B cell (primary cell): Measurements from ENCODE around the gene C1orf56. TPM values are rescaled to one million over a fixed set of nuclear protein-coding genes. Genes with fewer than 3 reads are reported as not detected.

Source experiments
- ATAC-seq: fragments of 200-7000 bp; cut with Tn5 transposase; one replicate; pipeline ENCODE4 v1.10.0; 2021; ENCODE audit warnings: low read depth, mild to moderate bottlenecking, moderate number of reproducible peaks, moderate library complexity
- CTCF ChIA-PET: fragments of 350-600 bp; sonication (Branson Sonifier 250); formaldehyde crosslinking; loops from one replicate; lab custom pipeline; 2021; ENCODE audit warnings: antibody characterized with exemption, inconsistent platforms; lab: Charles Lee
- POLR2A ChIA-PET: fragments of 350-600 bp; sonication (Branson Sonifier 250); formaldehyde crosslinking; loops from one replicate; lab custom pipeline; 2021; ENCODE audit warnings: antibody characterized with exemption; lab: Charles Lee
- DNase-seq: peaks from one replicate; pipeline ENCODE4 v3.0.0; 2013
- H2AFZ ChIP-seq: 2 replicates; pipeline ENCODE4 v1.6.1; 2012; ENCODE audit warnings: mild to moderate bottlenecking, low read depth, low read length; ENCODE audit not compliant: insufficient read depth, poor library complexity, severe bottlenecking
- H3K27ac ChIP-seq, 2 donors: 1 replicate in 1 of 2; 2 replicates in 1 of 2; pipeline ENCODE4 v1.5.1; 2012 to 2013; ENCODE audit warnings: low read length in 2 of 2, mild to moderate bottlenecking in 2 of 2, moderate library complexity in 1 of 2
- H3K27me3 ChIP-seq, 4 experiments: fragments of 200-600 bp in 1 of 4; sonication (generic) in 1 of 4; replicated peaks in 1 of 4; 1 replicate in 2 of 4; 2 replicates in 2 of 4; pipeline versions ENCODE4 v1.6.1 to v1.7.0; 2013 to 2016; ENCODE audit warnings: low read length in 3 of 4, mild to moderate bottlenecking in 2 of 4, mixed read lengths in 1 of 4, moderate library complexity in 1 of 4; ENCODE audit not compliant: insufficient read depth in 4 of 4, control insufficient read depth in 3 of 4; ENCODE audit errors: control extremely low read depth in 1 of 4
- H3K36me3 ChIP-seq, 2 experiments: replicated peaks in 1 of 2; 1 replicate in 1 of 2; 2 replicates in 1 of 2; pipeline versions ENCODE4 v1.6.1 to v1.7.1; 2013; ENCODE audit warnings: low read length in 1 of 2; ENCODE audit not compliant: insufficient read depth in 2 of 2, control insufficient read depth in 1 of 2; ENCODE audit errors: control extremely low read depth in 1 of 2, extremely low read depth in 1 of 2
- H3K4me1 ChIP-seq, 2 donors: fragments of 200-600 bp in 1 of 2; sonication (generic) in 1 of 2; 1 replicate in 1 of 2; 2 replicates in 1 of 2; pipeline versions ENCODE4 v1.5.1 to v1.6.1; 2013 to 2017; ENCODE audit warnings: low read length in 2 of 2; ENCODE audit not compliant: control insufficient read depth in 2 of 2, insufficient read depth in 2 of 2
- H3K4me2 ChIP-seq: replicated peaks from 2 replicates; pipeline ENCODE3; 2012; ENCODE audit warnings: mild to moderate bottlenecking, low read depth, low read length; ENCODE audit not compliant: poor library complexity, severe bottlenecking
- H3K4me3 ChIP-seq, 5 experiments: fragments of 200-600 bp in 1 of 5; sonication (generic) in 1 of 5; 1 replicate in 3 of 5; 2 replicates in 2 of 5; pipeline versions ENCODE4 v1.5.1 to v1.7.0; 2011 to 2016; ENCODE audit warnings: low read length in 4 of 5, mild to moderate bottlenecking in 4 of 5, low read depth in 2 of 5, control low read depth in 1 of 5, moderate library complexity in 1 of 5; ENCODE audit not compliant: insufficient read depth in 1 of 5; ENCODE audit errors: control extremely low read depth in 1 of 5, extremely low read depth in 1 of 5
- H3K79me2 ChIP-seq: fragments of 200-600 bp; sonication (generic); one replicate; pipeline ENCODE4 v1.6.0; 2016; ENCODE audit warnings: low read length; ENCODE audit not compliant: control insufficient read depth, insufficient read depth
- H3K9ac ChIP-seq: fragments of 200-600 bp; sonication (generic); 2 replicates; pipeline ENCODE4 v1.6.1; 2017; ENCODE audit warnings: mild to moderate bottlenecking, low read length, moderate library complexity
- H3K9me3 ChIP-seq, 3 donors: one replicate each; pipeline versions ENCODE4 v1.6.1 to v1.7.1; 2013; ENCODE audit warnings: low read length in 2 of 3; ENCODE audit not compliant: control insufficient read depth in 2 of 3, insufficient read depth in 1 of 3; ENCODE audit errors: control extremely low read depth in 1 of 3
- H4K20me1 ChIP-seq: 2 replicates; pipeline ENCODE4 v1.6.0; 2012; ENCODE audit warnings: mild to moderate bottlenecking, low read length; ENCODE audit not compliant: insufficient read depth, control insufficient read depth, poor library complexity, severe bottlenecking
- H3K27ac Mint-ChIP-seq: one replicate; pipeline ENCODE4 v1.8.0; 2021; ENCODE audit warnings: mixed read lengths
- H3K27me3 Mint-ChIP-seq: one replicate; pipeline ENCODE4 v1.8.0; 2021; ENCODE audit warnings: mixed read lengths
- H3K4me1 Mint-ChIP-seq: one replicate; pipeline ENCODE4 v1.8.0; 2021; ENCODE audit warnings: mixed read lengths
- H3K4me3 Mint-ChIP-seq: one replicate; pipeline ENCODE4 v1.8.0; 2021; ENCODE audit warnings: mixed read lengths
- H3K9me3 Mint-ChIP-seq: one replicate; pipeline ENCODE4 v1.8.0; 2022; ENCODE audit warnings: mixed read lengths; ENCODE audit not compliant: insufficient read depth
- EZH2 ChIP-seq: IDR thresholded peaks from 2 replicates; pipeline ENCODE4 v1.6.1; 2012; ENCODE audit warnings: borderline replicate concordance, low read depth, mild to moderate bottlenecking, moderate library complexity, low read length; ENCODE audit not compliant: insufficient read depth, poor library complexity, severe bottlenecking
- WGBS: methylation state at CpG from one replicate; pipeline ENCODE4 v1.1.5; 2013; ENCODE audit warnings: missing lambda C conversion rate; ENCODE audit not compliant: insufficient coverage; 5-methylcytosine and 5-hydroxymethylcytosine counted together
- intact Hi-C: fragments of 100-400 bp; cut with micrococcal nuclease; formaldehyde crosslinking; loops from one replicate; pipeline ENCODE4 v1.10.0; 2022
- polyA plus RNA-seq: library from polyadenylated mRNA; depleted of rRNA; stranded (reverse); fragments of >200 nt; gene quantifications from 2 replicates; pipeline ENCODE4 v1.2.3, GENCODE V29; 2012
- total RNA-seq, 2 donors: library from RNA; stranded (reverse); fragments of 120-200 nt in 1 of 2; gene quantifications; 1 replicate in 1 of 2; 2 replicates in 1 of 2; pipeline versions ENCODE4 v1.2.3 to v1.2.4, GENCODE V29; 2013 to 2022
- TF ChIP-seq, protein P1 (sequence below): fragments of 200-600 bp; IDR thresholded peaks from one replicate; pipeline ENCODE4 v1.8.0; 2022; ENCODE audit warnings: antibody characterized with exemption, mild to moderate bottlenecking

C1orf56 gene
- total and polyA plus RNA-seq, 2 donors (not counting 1 experiment from before 2014, with no cell fraction given) = 2.4 to 4.5 TPM

DNA sequence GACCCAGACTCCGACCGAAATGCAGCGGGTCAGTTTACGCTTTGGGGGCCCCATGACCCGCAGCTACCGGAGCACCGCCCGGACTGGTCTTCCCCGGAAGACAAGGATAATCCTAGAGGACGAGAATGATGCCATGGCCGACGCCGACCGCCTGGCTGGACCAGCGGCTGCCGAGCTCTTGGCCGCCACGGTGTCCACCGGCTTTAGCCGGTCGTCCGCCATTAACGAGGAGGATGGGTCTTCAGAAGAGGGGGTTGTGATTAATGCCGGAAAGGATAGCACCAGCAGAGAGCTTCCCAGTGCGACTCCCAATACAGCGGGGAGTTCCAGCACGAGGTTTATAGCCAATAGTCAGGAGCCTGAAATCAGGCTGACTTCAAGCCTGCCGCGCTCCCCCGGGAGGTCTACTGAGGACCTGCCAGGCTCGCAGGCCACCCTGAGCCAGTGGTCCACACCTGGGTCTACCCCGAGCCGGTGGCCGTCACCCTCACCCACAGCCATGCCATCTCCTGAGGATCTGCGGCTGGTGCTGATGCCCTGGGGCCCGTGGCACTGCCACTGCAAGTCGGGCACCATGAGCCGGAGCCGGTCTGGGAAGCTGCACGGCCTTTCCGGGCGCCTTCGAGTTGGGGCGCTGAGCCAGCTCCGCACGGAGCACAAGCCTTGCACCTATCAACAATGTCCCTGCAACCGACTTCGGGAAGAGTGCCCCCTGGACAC is 534 bp downstream of the C1orf56 start:
- H3K27me3 ChIP-seq = no peaks in the 10 kb centered on the region
- H3K9me3 ChIP-seq = no peaks in the 10 kb centered on the region
- DNase-seq (peak; percentile 79), ATAC-seq (peak; percentile 69)
- H2AFZ ChIP-seq = peak overlapping the region; percentile 84
- peak overlapping the region; percentile 71 to 75 for H3K27ac ChIP-seq
- ChIA-PET POLR2A (interaction anchor here (0.6 to 3.9 kb wide), 6 partner anchors 10 to 106 kb away, joined by 3 to 29 read pairs (median 6); partner anchors contain the start of genes CDC42SE1 and GABPB2), CTCF (interaction anchor here (0.5 to 5.7 kb wide), 12 partner anchors 11 to 519 kb away, joined by 3 to 63 read pairs (median 5); partner anchors contain the start of genes CDC42SE1, GABPB2, MLLT11 and TNFAIP8L2)
- Mint-ChIP-seq H3K9me3 (no peaks in the 10 kb centered on the region), H3K27me3 (no peaks in the 10 kb centered on the region), H3K27ac (peak overlapping the region; percentile 94), H3K4me1 (peaks cover 42% of the 10 kb centered on the region), H3K4me3 (peak overlapping the region; percentile 96)
- no peak for TF ChIP-seq EZH2
- TF ChIP-seq, protein P1, sequence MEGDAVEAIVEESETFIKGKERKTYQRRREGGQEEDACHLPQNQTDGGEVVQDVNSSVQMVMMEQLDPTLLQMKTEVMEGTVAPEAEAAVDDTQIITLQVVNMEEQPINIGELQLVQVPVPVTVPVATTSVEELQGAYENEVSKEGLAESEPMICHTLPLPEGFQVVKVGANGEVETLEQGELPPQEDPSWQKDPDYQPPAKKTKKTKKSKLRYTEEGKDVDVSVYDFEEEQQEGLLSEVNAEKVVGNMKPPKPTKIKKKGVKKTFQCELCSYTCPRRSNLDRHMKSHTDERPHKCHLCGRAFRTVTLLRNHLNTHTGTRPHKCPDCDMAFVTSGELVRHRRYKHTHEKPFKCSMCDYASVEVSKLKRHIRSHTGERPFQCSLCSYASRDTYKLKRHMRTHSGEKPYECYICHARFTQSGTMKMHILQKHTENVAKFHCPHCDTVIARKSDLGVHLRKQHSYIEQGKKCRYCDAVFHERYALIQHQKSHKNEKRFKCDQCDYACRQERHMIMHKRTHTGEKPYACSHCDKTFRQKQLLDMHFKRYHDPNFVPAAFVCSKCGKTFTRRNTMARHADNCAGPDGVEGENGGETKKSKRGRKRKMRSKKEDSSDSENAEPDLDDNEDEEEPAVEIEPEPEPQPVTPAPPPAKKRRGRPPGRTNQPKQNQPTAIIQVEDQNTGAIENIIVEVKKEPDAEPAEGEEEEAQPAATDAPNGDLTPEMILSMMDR = peak; percentile 70
- H3K79me2 ChIP-seq = peaks cover 13% of the 10 kb centered on the region
- peaks cover 20 to 30% of the 10 kb centered on the region in 2 donors for H3K4me1 ChIP-seq
- H3K9ac ChIP-seq = peak overlapping the region; percentile 85
- H3K4me3 ChIP-seq = peak overlapping the region; percentile 70 to 97 (median 93)
- peaks cover 6% of the 10 kb centered on the region for H4K20me1 ChIP-seq
- H3K36me3 ChIP-seq = peaks cover 0 to 26% of the 10 kb centered on the region in 2 experiments
- intact Hi-C loops = loop anchor here (1.0 to 2.0 kb wide), 4 partner anchors 8 to 109 kb away; partner anchors contain the start of gene TNFAIP8L2
- under 1% methylated on average over 48 of the region's 48 CpGs for WGBS
- H3K4me2 ChIP-seq = peak overlapping the region; percentile 93
